AG04449 (cell line): ENCODE measurements around the gene CNTN4.

Source experiments
- CTCF ChIA-PET: fragments of 350-600 bp; formaldehyde crosslinking; extraction: SDS; loops from one replicate; lab custom pipeline; 2021; ENCODE audit warnings: antibody characterized with exemption; lab: Yijun Ruan, JAX
- POLR2A ChIA-PET: fragments of 400-600, 350-600 bp; formaldehyde crosslinking; extraction: SDS; loops from one replicate; lab custom pipeline; 2020; ENCODE audit warnings: antibody characterized with exemption, inconsistent platforms; lab: Yijun Ruan, JAX
- DNase-seq: peaks from one replicate; pipeline ENCODE4 v3.0.0-alpha.2; 2010; ENCODE audit warnings: low read depth, low spot score
- H3K4me3 ChIP-seq: 2 replicates; pipeline ENCODE4 v1.5.1; 2011; ENCODE audit warnings: low read depth, mild to moderate bottlenecking, control low read depth, low read length
- CTCF ChIP-seq: IDR thresholded peaks from one replicate; pipeline ENCODE4 v1.5.1; 2011; ENCODE audit warnings: mild to moderate bottlenecking, moderate library complexity, low read length, control low read depth, inconsistent platforms; ENCODE audit not compliant: insufficient read depth; ENCODE audit errors: missing control alignments

Gene CNTN4

DNA sequence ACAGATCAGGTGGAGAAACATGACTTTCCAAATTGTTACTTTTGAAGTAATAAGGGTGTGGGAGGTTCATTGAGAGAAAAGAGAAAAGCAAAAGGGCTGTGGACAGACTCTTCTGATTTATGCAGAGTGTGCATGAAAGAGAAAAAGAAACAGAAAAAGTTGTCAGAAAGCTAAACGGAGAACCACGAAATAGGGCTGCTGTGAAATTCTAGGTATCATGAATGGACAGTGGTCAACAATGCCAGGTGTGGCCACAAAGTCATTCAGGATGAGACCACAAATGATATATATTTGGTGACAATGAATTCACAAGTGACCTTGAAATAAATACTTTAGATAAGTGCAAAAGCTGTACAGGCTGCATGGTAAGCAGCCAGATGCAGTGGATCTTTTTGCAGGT is 841.4 kb downstream of the CNTN4 start:
- ChIA-PET CTCF (no interaction called here), POLR2A (no interaction called here)
- H3K4me3 ChIP-seq = no peak overlapping the region
- TF ChIP-seq CTCF = no peak
- no peak for DNase-seq

GRCh38 chr3:2944628-2945027 is 846.0 kb downstream of the CNTN4 start:
- TF ChIP-seq CTCF = no peak
- ChIA-PET CTCF (no interaction called here), POLR2A (no interaction called here)
- DNase-seq = no peak
- no peak overlapping the region for H3K4me3 ChIP-seq

GRCh38 chr3:2945121-2945520 is 846.5 kb downstream of the CNTN4 start:
- ChIA-PET CTCF (no interaction called here), POLR2A (no interaction called here)
- no peak for DNase-seq
- no peak for TF ChIP-seq CTCF
- H3K4me3 ChIP-seq = no peak overlapping the region

DNA sequence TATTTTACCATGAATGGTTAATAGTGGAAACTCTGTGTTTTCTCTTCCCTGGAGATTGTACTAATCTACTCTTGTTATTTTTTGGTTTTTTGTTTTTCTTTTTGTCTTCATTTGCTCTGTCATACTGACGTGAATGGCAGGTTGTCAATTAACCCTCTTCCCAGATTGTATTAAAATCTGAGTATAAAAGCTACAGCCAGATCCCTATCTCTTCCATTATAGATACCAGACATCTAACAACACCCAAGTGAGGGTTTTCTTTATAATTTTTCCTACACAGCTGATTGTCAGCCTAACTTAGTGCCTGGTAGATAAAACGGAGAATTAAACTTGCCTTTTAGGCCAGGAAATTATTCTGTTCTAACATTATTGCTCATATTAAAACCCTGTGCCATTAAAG is 848.9 kb downstream of the CNTN4 start:
- ChIA-PET POLR2A (no interaction called here), CTCF (no interaction called here)
- DNase-seq = no peak
- no peak overlapping the region for H3K4me3 ChIP-seq
- TF ChIP-seq CTCF = no peak

DNA sequence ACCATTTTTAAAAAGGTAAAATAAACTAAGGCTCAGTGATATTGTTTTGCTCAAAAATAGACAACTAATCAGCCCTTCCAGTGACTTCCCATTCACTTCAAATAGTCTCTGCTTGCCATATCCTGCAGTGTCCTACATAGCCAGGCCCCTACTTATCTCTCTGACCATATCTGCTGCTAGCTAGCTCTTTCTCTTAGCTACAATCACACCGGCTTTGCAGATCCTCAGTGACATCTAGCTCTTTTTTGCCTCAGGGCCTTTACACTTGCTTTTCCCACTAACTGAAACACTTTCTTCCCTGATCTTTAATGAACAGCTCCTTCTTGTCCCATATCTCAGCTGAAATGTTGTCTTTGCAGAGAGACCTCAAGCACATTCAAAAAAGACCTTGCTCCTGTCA is 850.2 kb downstream of the CNTN4 start:
- no peak for DNase-seq
- CTCF ChIA-PET = no interaction called here
- no peak overlapping the region for H3K4me3 ChIP-seq
- POLR2A ChIA-PET = no interaction called here
- no peak for TF ChIP-seq CTCF

- H3K4me3 ChIP-seq = no peak overlapping the region
- DNase-seq = no peak
- POLR2A ChIA-PET = no interaction called here
- no peak for TF ChIP-seq CTCF
- CTCF ChIA-PET = no interaction called here
These were observed 851.5 kb downstream of the CNTN4 start for GRCh38 chr3:2950159-2950558.
